Measurements from ENCODE around the gene KIAA0825. TPM values are rescaled to one million over a fixed set of nuclear protein-coding genes. Genes with fewer than 3 reads are reported as not detected.

The KIAA0825 gene
- total and polyA plus RNA-seq, 2 of the 8 experiments (the other 6 are each of a cell fraction or from before 2014, with no cell fraction given) = 0.60 to 1.0 TPM

- TF ChIP-seq ATF2 (IDR thresholded peaks at IDR 0.05; ENCODE audit: low read length) (no peak), SUZ12 (IDR thresholded peaks at IDR 0.05; ENCODE audit: low read length) (no peak), YY1 (IDR thresholded peaks at IDR 0.05; ENCODE audit: low read depth, low read length) (no peak), NANOG (IDR thresholded peaks at IDR 0.05; ENCODE audit: insufficient read depth, low read depth, low read length, poor library complexity, severe bottlenecking) (no peak), NRF1 (IDR thresholded peaks at IDR 0.05; ENCODE audit: low read depth, low read length) (no peak), KDM4A (IDR thresholded peaks at IDR 0.05; ENCODE audit: low read depth, low read length, severe bottlenecking) (peak; percentile 61), ZNF274 (IDR thresholded peaks at IDR 0.05; ENCODE audit: borderline replicate concordance, extremely low read depth, low read length) (no peak), BRCA1 (IDR thresholded peaks at IDR 0.05; ENCODE audit: low read depth, low read length) (no peak), KDM1A (IDR thresholded peaks at IDR 0.05; ENCODE audit: borderline replicate concordance, low read length) (no peak), EP300 (IDR thresholded peaks at IDR 0.05; ENCODE audit: borderline replicate concordance in 1 of 2, low read depth in 2 of 2, low read length in 2 of 2) (0 out of 3 replicates have a peak, but pooled peaks of 1 of the 2 experiments have one; percentile 6), HDAC2 (IDR thresholded peaks at IDR 0.05; ENCODE audit: borderline replicate concordance in 1 of 2, low read depth in 2 of 2, low read length in 2 of 2) (peak; percentile 33 to 88; a peak in 2 of 4 replicates), RFX5 (IDR thresholded peaks at IDR 0.05; ENCODE audit: borderline replicate concordance, low read depth, low read length) (no peak), SIRT6 (IDR thresholded peaks at IDR 0.05; ENCODE audit: low read length) (no peak), POU5F1 (IDR thresholded peaks at IDR 0.05; ENCODE audit: low read depth, low read length) (no peak)
Observed at GRCh38 chr5:94618493-94619328, at the start of gene KIAA0825, which contains the start of gene SLF1 (continued).
